Measurements from ENCODE around the gene NPTX1. TPM values are rescaled to one million over a fixed set of nuclear protein-coding genes. Genes with fewer than 3 reads are reported as not detected.

NPTX1 gene
- total and polyA plus RNA-seq, 9 of the 15 experiments (the other 6 are each of a cell fraction or from before 2014, with no cell fraction given): 0.04 TPM; not detected in 8

DNA sequence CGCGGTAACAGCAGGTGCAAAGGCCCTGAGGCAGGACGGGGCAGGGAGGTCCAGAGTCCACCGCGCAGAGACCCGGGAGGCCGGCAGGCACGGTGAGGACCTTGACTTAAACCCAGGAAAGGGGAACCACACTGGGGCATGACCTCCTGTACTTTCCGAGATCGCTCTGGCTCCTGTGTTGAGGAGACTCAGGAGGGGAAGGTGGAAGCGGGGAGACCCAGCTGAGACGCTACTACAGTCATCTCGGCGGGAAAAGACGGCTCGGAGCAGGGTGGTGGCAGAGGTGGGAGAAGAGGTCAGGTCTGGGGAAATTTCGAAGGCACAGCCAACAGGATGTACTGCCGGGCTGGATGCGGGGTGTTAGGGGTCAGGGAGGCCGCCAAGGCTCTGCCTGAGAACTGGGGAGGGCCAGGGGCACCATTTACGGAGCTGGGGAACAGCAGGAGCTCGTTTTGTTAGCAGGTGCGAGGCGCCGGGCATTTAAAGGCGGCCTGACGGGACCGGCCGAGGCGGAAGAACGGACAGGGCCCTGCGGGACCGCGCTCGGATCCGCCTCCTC is 22.3 kb downstream of the NPTX1 start:
- peaks cover 2 to 33% of the 10 kb centered on the region in 2 experiments; a peak in 2 of 5 replicates for H3K27me3 ChIP-seq (ENCODE audit: control insufficient read depth in 2 of 2, insufficient read depth in 2 of 2, low read length in 2 of 2)
- DNase-seq (ENCODE audit: extremely low read depth in 1 of 4, low spot score in 3 of 4) (peak in 1 of 4 experiments; percentile 27), ATAC-seq (peak; percentile 1), FAIRE-seq (peak; percentile 15)
- ChIA-PET CTCF (ENCODE audit: low intra/inter-chr PET ratio) (no interaction called here), POLR2A (interaction anchor here (0.6 to 1.3 kb wide), 18 partner anchors 9 to 569 kb away, joined by 3 to 5 read pairs (median 3); no protein-coding TSS in a partner anchor)
- H3K4me3 ChIP-seq: peak overlapping the region; percentile 72
- H3K4me1 ChIP-seq (replicated peaks in 1 of 2; ENCODE audit: control insufficient read depth in 2 of 2, insufficient read depth in 2 of 2, low read length in 2 of 2): peaks cover 36 to 67% of the 10 kb centered on the region in 2 experiments
- WGBS (ENCODE audit: insufficient coverage, low coverage, missing lambda C conversion rate): 28% methylated on average over 27 of the region's 36 CpGs
- H3K9ac ChIP-seq (ENCODE audit: insufficient read depth in 1 of 2, low read depth in 2 of 2, low read length in 2 of 2): peak overlapping the region; percentile 97 to 100
- in situ Hi-C loops (cut with MboI): no loop called here
- no peaks in the 10 kb centered on the region for H3K9me1 ChIP-seq (ENCODE audit: control insufficient read depth, insufficient read depth, low read length)
- peak overlapping the region; percentile 90 for H2AFZ ChIP-seq (ENCODE audit: low read depth, low read length)
- BruUV-seq (replicated peaks): TSS peak; percentile 88
- peak overlapping the region; percentile 91 for H3K4me2 ChIP-seq (ENCODE audit: insufficient read depth, low read length)
- intact Hi-C loops (cut with micrococcal nuclease): no loop called here
- H3K9me3 ChIP-seq (replicated peaks; ENCODE audit: control insufficient read depth, insufficient read depth, low read depth, low read length): no peaks in the 10 kb centered on the region
- no peaks in the 10 kb centered on the region for H3K36me3 ChIP-seq (ENCODE audit: control insufficient read depth, insufficient read depth, low read length)
- peaks cover 3% of the 10 kb centered on the region; the same call in 2 of the 3 replicates for H3K79me2 ChIP-seq (ENCODE audit: control insufficient read depth, insufficient read depth, low read length)
- peak overlapping the region; percentile 90 for H3K27ac ChIP-seq (ENCODE audit: extremely low read depth, low read depth, low read length)
- H4K20me1 ChIP-seq (replicated peaks; ENCODE audit: control insufficient read depth, insufficient read depth, low read length): no peaks in the 10 kb centered on the region; the same call in 1 of the 2 replicates
- TF ChIP-seq NR3C1 (CRISPR knock-in tag; IDR thresholded peaks at IDR 0.05) (no peak), ZNF124 (CRISPR knock-in tag; IDR thresholded peaks at IDR 0.05) (no peak), HDAC2 (IDR thresholded peaks at IDR 0.05) (0 out of 2 replicates have a peak, but pooled peaks have one; percentile 4), ZNF766 (CRISPR knock-in tag; conservative IDR thresholded peaks at IDR 0.05) (no peak), XRCC5 (IDR thresholded peaks at IDR 0.05; ENCODE audit: low read depth, low read length) (no peak), ZNF780A (CRISPR knock-in tag; IDR thresholded peaks at IDR 0.05) (no peak), ZNF133 (CRISPR knock-in tag; IDR thresholded peaks at IDR 0.05) (no peak), RBM22 (IDR thresholded peaks at IDR 0.05; ENCODE audit: low read depth, low read length, poor library complexity, severe bottlenecking) (no peak), RBM39 (optimal IDR thresholded peaks at IDR 0.05; ENCODE audit: low read depth, low read length) (peak; percentile 49), STAG1 (CRISPR knock-in tag; IDR thresholded peaks at IDR 0.05; ENCODE audit: borderline replicate concordance) (0 out of 2 replicates have a peak, but pooled peaks have one; percentile 11), YBX1 (IDR thresholded peaks at IDR 0.05) (no peak), DPF2 (IDR thresholded peaks at IDR 0.05) (0 out of 2 replicates have a peak, but pooled peaks have one; percentile 23), HIVEP1 (CRISPR knock-in tag; IDR thresholded peaks at IDR 0.05) (no peak), FOXA1 (IDR thresholded peaks at IDR 0.05; ENCODE audit: borderline replicate concordance) (no peak), ZEB2 (IDR thresholded peaks at IDR 0.05) (no peak)
- TF ChIP-seq, protein P1, sequence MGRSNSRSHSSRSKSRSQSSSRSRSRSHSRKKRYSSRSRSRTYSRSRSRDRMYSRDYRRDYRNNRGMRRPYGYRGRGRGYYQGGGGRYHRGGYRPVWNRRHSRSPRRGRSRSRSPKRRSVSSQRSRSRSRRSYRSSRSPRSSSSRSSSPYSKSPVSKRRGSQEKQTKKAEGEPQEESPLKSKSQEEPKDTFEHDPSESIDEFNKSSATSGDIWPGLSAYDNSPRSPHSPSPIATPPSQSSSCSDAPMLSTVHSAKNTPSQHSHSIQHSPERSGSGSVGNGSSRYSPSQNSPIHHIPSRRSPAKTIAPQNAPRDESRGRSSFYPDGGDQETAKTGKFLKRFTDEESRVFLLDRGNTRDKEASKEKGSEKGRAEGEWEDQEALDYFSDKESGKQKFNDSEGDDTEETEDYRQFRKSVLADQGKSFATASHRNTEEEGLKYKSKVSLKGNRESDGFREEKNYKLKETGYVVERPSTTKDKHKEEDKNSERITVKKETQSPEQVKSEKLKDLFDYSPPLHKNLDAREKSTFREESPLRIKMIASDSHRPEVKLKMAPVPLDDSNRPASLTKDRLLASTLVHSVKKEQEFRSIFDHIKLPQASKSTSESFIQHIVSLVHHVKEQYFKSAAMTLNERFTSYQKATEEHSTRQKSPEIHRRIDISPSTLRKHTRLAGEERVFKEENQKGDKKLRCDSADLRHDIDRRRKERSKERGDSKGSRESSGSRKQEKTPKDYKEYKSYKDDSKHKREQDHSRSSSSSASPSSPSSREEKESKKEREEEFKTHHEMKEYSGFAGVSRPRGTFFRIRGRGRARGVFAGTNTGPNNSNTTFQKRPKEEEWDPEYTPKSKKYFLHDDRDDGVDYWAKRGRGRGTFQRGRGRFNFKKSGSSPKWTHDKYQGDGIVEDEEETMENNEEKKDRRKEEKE (IDR thresholded peaks at IDR 0.05; ENCODE audit: borderline replicate concordance in 1 of 2, control insufficient read depth in 1 of 2, low read depth in 2 of 2, low read length in 1 of 2): no peak
- TF ChIP-seq, protein P2, sequence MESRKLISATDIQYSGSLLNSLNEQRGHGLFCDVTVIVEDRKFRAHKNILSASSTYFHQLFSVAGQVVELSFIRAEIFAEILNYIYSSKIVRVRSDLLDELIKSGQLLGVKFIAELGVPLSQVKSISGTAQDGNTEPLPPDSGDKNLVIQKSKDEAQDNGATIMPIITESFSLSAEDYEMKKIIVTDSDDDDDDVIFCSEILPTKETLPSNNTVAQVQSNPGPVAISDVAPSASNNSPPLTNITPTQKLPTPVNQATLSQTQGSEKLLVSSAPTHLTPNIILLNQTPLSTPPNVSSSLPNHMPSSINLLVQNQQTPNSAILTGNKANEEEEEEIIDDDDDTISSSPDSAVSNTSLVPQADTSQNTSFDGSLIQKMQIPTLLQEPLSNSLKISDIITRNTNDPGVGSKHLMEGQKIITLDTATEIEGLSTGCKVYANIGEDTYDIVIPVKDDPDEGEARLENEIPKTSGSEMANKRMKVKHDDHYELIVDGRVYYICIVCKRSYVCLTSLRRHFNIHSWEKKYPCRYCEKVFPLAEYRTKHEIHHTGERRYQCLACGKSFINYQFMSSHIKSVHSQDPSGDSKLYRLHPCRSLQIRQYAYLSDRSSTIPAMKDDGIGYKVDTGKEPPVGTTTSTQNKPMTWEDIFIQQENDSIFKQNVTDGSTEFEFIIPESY (CRISPR knock-in tag; IDR thresholded peaks at IDR 0.05): peak; percentile 99; the same call in 1 of the 2 replicates
- TF ChIP-seq, protein P3, sequence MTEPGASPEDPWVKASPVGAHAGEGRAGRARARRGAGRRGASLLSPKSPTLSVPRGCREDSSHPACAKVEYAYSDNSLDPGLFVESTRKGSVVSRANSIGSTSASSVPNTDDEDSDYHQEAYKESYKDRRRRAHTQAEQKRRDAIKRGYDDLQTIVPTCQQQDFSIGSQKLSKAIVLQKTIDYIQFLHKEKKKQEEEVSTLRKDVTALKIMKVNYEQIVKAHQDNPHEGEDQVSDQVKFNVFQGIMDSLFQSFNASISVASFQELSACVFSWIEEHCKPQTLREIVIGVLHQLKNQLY (CRISPR knock-in tag; conservative IDR thresholded peaks at IDR 0.05): no peak
